ENCODE data around the gene ITGB5.

Gene ITGB5

DNA sequence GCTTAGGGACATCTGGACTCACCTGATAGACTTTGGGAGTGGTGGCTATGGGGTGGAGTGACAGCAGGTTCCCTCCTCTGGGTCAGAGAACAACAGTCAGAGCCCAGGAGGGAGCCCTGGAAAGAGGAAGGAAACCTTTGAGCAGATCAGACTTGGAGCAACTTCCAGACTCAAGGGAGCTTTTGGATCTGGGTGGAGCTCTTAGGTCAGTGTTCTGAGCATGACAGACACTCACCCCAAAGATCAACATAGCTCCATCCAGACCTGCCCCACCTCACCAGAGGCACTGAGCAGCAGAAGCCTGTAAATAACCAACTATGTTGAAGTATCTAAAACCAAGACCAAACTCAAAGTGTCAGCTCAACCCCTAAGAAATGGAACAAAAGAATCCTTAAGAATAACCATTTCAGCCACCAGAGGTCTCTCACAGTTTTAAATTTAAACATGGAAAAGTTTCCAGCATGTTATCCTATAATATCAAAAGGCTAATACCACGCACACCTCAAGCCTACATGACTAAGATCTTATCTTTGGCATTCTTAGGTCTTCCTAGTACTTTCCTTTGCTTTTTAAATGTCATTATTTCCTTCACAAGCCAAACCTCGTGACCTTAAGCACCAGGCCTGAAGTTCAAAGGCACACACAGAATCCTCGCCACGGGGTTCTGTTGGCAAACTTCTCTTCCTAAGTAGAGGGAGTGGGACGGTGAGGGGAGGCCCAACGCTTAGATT, 100.5 kb downstream of the ITGB5 start:
- no peaks in the 10 kb centered on the region for H3K9me2 ChIP-seq (ENCODE audit: low read depth, low read length)
- H3K27me3 ChIP-seq (ENCODE audit: insufficient read depth, low read length): peaks cover 4% of the 10 kb centered on the region; the same call in 1 of the 2 replicates
- H3K36me3 ChIP-seq (ENCODE audit: insufficient read depth, low read length): no peaks in the 10 kb centered on the region
- no peak overlapping the region for H3K4me3 ChIP-seq (ENCODE audit: low read depth, low read length, poor library complexity, severe bottlenecking)
- TF ChIP-seq, protein P1, sequence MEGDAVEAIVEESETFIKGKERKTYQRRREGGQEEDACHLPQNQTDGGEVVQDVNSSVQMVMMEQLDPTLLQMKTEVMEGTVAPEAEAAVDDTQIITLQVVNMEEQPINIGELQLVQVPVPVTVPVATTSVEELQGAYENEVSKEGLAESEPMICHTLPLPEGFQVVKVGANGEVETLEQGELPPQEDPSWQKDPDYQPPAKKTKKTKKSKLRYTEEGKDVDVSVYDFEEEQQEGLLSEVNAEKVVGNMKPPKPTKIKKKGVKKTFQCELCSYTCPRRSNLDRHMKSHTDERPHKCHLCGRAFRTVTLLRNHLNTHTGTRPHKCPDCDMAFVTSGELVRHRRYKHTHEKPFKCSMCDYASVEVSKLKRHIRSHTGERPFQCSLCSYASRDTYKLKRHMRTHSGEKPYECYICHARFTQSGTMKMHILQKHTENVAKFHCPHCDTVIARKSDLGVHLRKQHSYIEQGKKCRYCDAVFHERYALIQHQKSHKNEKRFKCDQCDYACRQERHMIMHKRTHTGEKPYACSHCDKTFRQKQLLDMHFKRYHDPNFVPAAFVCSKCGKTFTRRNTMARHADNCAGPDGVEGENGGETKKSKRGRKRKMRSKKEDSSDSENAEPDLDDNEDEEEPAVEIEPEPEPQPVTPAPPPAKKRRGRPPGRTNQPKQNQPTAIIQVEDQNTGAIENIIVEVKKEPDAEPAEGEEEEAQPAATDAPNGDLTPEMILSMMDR (IDR thresholded peaks at IDR 0.05; ENCODE audit: low read length): peak; percentile 28; the same call in 1 of the 2 replicates
- no peak for TF ChIP-seq EZH2 (IDR thresholded peaks at IDR 0.05; ENCODE audit: borderline replicate concordance, low read length)
- H3K9me3 ChIP-seq (ENCODE audit: low read length): no peaks in the 10 kb centered on the region
- no peak overlapping the region for H3K4me2 ChIP-seq (ENCODE audit: low read length)
- no peak overlapping the region for H3K9ac ChIP-seq (ENCODE audit: low read length)
- no peaks in the 10 kb centered on the region for H4K20me1 ChIP-seq (ENCODE audit: insufficient read depth, low read length)
- H2AFZ ChIP-seq (ENCODE audit: low read length): no peak overlapping the region
- H3K79me2 ChIP-seq (ENCODE audit: insufficient read depth, low read length): no peaks in the 10 kb centered on the region
- H3K27ac ChIP-seq (ENCODE audit: low read depth, low read length, poor library complexity, severe bottlenecking): no peak overlapping the region
- H3K4me1 ChIP-seq (ENCODE audit: insufficient read depth, low read length, severe bottlenecking): no peaks in the 10 kb centered on the region
- H3F3A ChIP-seq (ENCODE audit: insufficient read depth, low read length): no peaks in the 10 kb centered on the region

DNA sequence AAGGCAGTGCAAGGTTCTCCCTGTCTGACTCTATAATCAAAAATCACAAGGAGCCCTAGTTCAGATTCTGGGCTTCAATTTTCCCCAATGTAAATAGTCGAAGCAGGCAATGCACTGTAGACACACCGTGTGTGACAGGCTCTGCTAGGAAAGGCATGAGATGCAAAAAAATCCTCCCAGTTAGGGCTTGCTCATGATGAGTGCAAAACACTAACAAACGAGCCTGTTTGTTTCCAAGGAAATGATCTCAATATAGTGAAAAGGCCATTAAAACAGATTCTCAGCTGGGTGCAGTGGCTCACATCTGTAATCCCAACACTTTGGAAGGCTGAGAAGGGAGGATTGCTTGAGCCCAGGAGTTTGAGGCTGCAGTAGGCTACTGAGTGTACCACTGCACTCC, 101.2 kb downstream of the ITGB5 start:
- no peak overlapping the region for H3K4me3 ChIP-seq (ENCODE audit: low read depth, low read length, poor library complexity, severe bottlenecking)
- H4K20me1 ChIP-seq (ENCODE audit: insufficient read depth, low read length): no peaks in the 10 kb centered on the region
- no peak overlapping the region for H3K27ac ChIP-seq (ENCODE audit: low read depth, low read length, poor library complexity, severe bottlenecking)
- no peak overlapping the region for H3K9ac ChIP-seq (ENCODE audit: low read length)
- peaks cover 4% of the 10 kb centered on the region; the same call in 1 of the 2 replicates for H3K27me3 ChIP-seq (ENCODE audit: insufficient read depth, low read length)
- H3K4me1 ChIP-seq (ENCODE audit: insufficient read depth, low read length, severe bottlenecking): no peaks in the 10 kb centered on the region
- no peaks in the 10 kb centered on the region for H3F3A ChIP-seq (ENCODE audit: insufficient read depth, low read length)
- no peak overlapping the region for H2AFZ ChIP-seq (ENCODE audit: low read length)
- H3K36me3 ChIP-seq (ENCODE audit: insufficient read depth, low read length): no peaks in the 10 kb centered on the region
- H3K79me2 ChIP-seq (ENCODE audit: insufficient read depth, low read length): no peaks in the 10 kb centered on the region
- no peak for TF ChIP-seq EZH2 (IDR thresholded peaks at IDR 0.05; ENCODE audit: borderline replicate concordance, low read length)
- TF ChIP-seq, protein P1 (IDR thresholded peaks at IDR 0.05; ENCODE audit: low read length): no peak
- no peaks in the 10 kb centered on the region for H3K9me3 ChIP-seq (ENCODE audit: low read length)
- H3K4me2 ChIP-seq (ENCODE audit: low read length): no peak overlapping the region
- no peaks in the 10 kb centered on the region for H3K9me2 ChIP-seq (ENCODE audit: low read depth, low read length)

DNA sequence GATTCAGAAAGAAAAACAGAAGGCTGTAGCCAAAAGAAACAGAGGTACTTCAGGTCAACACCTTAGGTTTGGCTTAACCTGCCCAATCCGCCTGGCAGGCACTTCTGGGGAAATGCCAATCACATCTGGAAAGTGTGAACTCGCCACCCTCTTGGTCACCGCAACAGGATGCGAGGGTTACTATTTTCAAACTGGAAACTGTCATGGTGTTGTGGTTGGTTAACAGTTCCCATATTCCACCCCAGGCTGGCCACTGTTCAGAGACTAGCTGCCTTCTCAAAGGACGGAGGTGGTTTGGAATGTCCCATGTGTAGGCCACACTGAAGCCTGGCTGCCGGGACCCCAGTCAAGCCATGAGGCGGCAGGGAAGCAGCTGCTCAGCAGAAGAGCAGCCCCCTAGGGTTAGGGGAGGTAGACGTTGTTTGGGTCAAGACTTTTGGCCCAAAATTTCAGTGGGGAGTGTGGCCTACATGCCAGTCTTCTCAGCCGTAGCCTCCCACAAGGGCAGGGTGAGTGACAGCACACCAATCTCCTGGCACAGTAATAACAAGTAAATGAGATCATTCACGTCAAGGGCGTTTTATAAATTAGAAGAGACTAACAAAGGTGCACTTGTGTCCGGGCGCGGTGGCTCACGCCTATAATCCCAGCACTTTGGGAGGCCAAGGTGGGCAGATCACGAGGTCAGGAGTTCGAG, 102.3 kb downstream of the ITGB5 start:
- Histone ChIP-seq H3K27me3 (ENCODE audit: insufficient read depth, low read length) (0 out of 2 replicates have a peak, but pooled peaks cover 4% of the 10 kb centered on the region), H3K9me3 (ENCODE audit: low read length) (no peaks in the 10 kb centered on the region), H3K36me3 (ENCODE audit: insufficient read depth, low read length) (no peaks in the 10 kb centered on the region), H3K4me2 (ENCODE audit: low read length) (no peak overlapping the region), H3K4me1 (ENCODE audit: insufficient read depth, low read length, severe bottlenecking) (no peaks in the 10 kb centered on the region), H2AFZ (ENCODE audit: low read length) (no peak overlapping the region), H3K79me2 (ENCODE audit: insufficient read depth, low read length) (no peaks in the 10 kb centered on the region), H4K20me1 (ENCODE audit: insufficient read depth, low read length) (no peaks in the 10 kb centered on the region), H3K4me3 (ENCODE audit: low read depth, low read length, poor library complexity, severe bottlenecking) (no peak overlapping the region), H3K9ac (ENCODE audit: low read length) (no peak overlapping the region), H3K27ac (ENCODE audit: low read depth, low read length, poor library complexity, severe bottlenecking) (no peak overlapping the region), H3F3A (ENCODE audit: insufficient read depth, low read length) (no peaks in the 10 kb centered on the region), H3K9me2 (ENCODE audit: low read depth, low read length) (no peaks in the 10 kb centered on the region)
- TF ChIP-seq, protein P1 (IDR thresholded peaks at IDR 0.05; ENCODE audit: low read length): no peak
- no peak for TF ChIP-seq EZH2 (IDR thresholded peaks at IDR 0.05; ENCODE audit: borderline replicate concordance, low read length)

Measured in OCI-LY1 (cell line).